ENCODE results near the gene FXYD2.
A peak's percentile ranks its signal among the peaks of the same experiment; 100 is the strongest.

DNA sequence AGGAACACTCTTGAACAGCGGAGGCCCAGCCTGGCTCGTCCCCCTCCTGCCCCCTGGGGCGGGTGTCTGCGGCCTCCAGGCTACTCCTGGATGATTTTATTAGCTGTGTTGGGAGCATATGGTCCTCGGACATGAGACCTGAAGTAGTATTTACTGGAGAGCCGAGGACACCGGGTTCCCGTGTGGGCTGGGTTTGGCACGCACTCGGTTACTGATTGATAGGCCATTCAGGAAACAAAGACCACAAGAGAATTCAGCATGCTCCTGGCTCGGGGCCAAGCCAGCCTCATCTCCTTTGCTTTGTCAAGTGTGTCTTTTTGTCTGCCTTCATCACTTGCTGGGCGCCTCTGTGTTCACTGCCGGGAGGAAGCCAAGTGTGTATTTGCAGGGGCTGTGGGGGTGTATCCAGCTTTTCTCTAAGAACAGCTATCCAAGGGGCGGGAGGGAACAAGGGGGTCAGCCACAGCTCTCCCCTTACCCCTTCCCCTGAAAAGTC, 9.7 kb downstream of the FXYD2 start:
- TF ChIP-seq EP300 (IDR thresholded peaks at IDR 0.05) (peak in 2 of 4 donors; percentile 33 to 47), POLR2A (IDR thresholded peaks at IDR 0.05) (no peak), POLR2AphosphoS5 (IDR thresholded peaks at IDR 0.05) (no peak)
- TF ChIP-seq, protein P1, sequence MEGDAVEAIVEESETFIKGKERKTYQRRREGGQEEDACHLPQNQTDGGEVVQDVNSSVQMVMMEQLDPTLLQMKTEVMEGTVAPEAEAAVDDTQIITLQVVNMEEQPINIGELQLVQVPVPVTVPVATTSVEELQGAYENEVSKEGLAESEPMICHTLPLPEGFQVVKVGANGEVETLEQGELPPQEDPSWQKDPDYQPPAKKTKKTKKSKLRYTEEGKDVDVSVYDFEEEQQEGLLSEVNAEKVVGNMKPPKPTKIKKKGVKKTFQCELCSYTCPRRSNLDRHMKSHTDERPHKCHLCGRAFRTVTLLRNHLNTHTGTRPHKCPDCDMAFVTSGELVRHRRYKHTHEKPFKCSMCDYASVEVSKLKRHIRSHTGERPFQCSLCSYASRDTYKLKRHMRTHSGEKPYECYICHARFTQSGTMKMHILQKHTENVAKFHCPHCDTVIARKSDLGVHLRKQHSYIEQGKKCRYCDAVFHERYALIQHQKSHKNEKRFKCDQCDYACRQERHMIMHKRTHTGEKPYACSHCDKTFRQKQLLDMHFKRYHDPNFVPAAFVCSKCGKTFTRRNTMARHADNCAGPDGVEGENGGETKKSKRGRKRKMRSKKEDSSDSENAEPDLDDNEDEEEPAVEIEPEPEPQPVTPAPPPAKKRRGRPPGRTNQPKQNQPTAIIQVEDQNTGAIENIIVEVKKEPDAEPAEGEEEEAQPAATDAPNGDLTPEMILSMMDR (IDR thresholded peaks at IDR 0.05): no peak
